NOMO-1 treated with dmso at 0.1 percent for 144 hours (cell line): ENCODE data around the gene RASD2.
A peak's percentile ranks its signal among the peaks of the same experiment; 100 is the strongest.

ENCODE experiments used
- DNase-seq: peaks from one replicate; lab custom pipeline; 2025; ENCODE audit not compliant: unreplicated experiment; lab: John Stamatoyannopoulos, UW

Gene RASD2

DNA sequence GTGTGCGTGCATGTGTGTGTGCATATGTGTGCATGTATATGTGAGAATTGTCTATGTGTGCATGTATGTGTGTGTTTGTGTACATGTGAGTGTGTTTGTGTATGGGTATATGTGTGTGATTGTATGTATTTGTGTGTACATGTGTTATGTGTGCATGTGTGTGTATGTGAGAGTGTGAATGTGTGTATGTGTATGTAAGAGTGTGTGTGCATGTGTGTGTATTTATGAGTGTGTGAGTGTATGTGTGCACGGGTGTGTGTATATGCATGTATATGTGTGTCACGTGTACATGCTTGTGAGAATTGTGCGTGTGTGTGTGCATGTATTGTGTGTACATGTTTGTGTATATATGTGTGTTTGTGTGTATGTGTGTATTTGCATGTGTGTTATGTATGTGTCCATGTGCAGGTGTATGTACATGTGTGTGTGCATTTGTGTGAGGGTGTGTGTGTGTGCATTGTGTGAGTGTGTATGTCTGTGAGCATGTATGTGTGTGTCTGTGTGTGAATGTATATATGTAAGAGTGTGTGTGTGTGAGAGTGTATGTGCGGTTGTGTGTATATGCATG is 60.5 kb downstream of the RASD2 start:
- DNase-seq, result no peak

DNA sequence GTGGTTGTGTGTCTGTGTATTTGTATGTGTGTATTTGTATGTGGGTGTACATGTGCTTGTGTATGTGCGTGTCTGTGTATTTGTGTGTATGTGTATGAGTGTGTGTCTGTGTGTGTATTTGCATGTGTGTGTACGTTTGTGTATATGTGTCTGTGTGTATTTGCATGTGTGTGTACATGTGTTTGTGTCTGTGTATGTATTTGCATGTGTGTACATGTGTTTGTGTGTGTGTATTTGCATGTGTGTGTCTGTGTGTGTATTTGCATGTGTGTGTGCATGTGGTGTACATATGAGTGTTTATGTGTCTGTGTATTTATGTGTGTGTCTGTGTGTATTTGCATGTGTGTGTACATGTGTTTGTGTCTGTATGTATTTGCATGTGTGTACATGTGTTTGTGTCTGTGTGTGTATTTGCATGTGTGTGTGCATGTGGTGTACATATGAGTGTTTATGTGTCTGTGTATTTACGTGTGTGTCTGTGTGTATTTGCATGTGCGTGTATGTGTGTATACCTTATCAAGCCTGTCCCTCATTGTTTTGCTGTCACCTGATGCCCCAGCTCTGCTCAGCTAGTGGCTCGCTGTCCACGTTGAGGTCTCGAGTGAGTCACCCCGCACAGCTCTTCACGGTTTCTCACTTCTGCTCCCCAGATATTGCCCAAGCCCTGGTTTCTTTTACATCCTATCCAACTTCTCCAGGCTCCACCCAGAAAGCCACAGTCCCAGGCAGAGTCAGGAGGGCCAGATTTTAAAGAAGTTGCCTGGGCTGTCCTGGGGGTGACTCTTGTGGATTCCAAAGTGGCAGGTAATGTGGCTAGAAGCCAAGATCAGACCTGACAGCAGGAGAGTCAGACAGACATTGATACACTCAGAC is 61.3 kb downstream of the RASD2 start:
- DNase-seq, result peak; percentile 93
